Skeletal muscle tissue (tissue), 4 donors: ENCODE measurements around the gene LNX2. TPM values are rescaled to one million over a fixed set of nuclear protein-coding genes. Genes with fewer than 3 reads are reported as not detected.
A peak's percentile ranks its signal among the peaks of the same experiment; 100 is the strongest.
"Not testable (repeated sequence)": the region's sequence is repeated elsewhere in the genome, so short reads cannot be mapped to it uniquely, and the experiment has no call there.

Experiments
- H3K27ac ChIP-seq: one replicate; pipeline ENCODE4 v1.7.0; 2013; ENCODE audit warnings: mild to moderate bottlenecking, low read depth, low read length, inconsistent platforms
- H3K27me3 ChIP-seq, 3 donors: one replicate each; pipeline ENCODE4 v1.7.0; 2013; ENCODE audit warnings: low read length in 3 of 3; ENCODE audit not compliant: control insufficient read depth in 3 of 3, insufficient read depth in 3 of 3
- H3K36me3 ChIP-seq, 3 donors: one replicate each; pipeline ENCODE4 v1.7.0; 2013; ENCODE audit warnings: low read length in 3 of 3; ENCODE audit not compliant: control insufficient read depth in 3 of 3, insufficient read depth in 3 of 3
- H3K4me1 ChIP-seq, 3 donors: one replicate each; pipeline ENCODE4 v1.7.0; 2013; ENCODE audit warnings: low read length in 3 of 3, mild to moderate bottlenecking in 3 of 3; ENCODE audit not compliant: control insufficient read depth in 3 of 3, insufficient read depth in 3 of 3
- H3K4me3 ChIP-seq, 3 donors: one replicate each; pipeline ENCODE4 v1.7.0; 2013; ENCODE audit warnings: low read length in 3 of 3
- H3K9ac ChIP-seq, 3 donors: one replicate each; pipeline ENCODE4 v1.7.0; 2013; ENCODE audit warnings: low read length in 3 of 3, mild to moderate bottlenecking in 3 of 3, moderate library complexity in 2 of 3, low read depth in 1 of 3
- H3K9me3 ChIP-seq, 3 donors: one replicate each; pipeline ENCODE4 v1.7.0; 2013; ENCODE audit warnings: low read length in 3 of 3; ENCODE audit not compliant: control insufficient read depth in 3 of 3
- total RNA-seq: library from RNA; depleted of rRNA; stranded (reverse); fragments of >200 nt; gene quantifications from one replicate; pipeline ENCODE4 v1.2.3, GENCODE V29; 2014
- donor health status: Osteomylitis.

LNX2 gene
- total RNA-seq, 1 donor from 2014 or later = 4.2 TPM

DNA sequence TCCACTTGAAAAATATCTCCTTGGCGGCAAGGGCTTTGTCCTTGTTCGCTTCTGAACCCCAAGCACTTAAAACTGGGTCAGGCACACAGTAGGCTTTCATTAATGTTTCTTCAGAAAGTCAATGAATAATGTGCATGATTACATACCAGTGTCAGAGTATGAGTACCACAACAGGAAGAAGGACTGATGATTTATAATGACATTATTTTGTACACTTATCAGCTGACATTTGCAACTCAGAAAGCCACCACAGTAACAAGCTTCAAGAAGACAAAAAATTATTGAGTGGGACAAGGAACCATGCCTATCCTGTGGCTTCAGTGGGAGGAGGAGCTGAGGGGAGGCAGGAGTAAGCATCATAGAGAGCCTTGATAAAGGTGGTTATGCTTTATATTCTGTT, 11.3 kb upstream of the LNX2 start:
- Histone ChIP-seq H3K9me3 (no peaks in the 10 kb centered on the region), H3K36me3 (no peaks in the 10 kb centered on the region), H3K4me3 (no peak overlapping the region), H3K27ac (no peak overlapping the region), H3K27me3 (no peaks in the 10 kb centered on the region), H3K4me1 (peaks cover 0 to 2% (median 0%) of the 10 kb centered on the region in 3 donors), H3K9ac (no peak overlapping the region)

DNA sequence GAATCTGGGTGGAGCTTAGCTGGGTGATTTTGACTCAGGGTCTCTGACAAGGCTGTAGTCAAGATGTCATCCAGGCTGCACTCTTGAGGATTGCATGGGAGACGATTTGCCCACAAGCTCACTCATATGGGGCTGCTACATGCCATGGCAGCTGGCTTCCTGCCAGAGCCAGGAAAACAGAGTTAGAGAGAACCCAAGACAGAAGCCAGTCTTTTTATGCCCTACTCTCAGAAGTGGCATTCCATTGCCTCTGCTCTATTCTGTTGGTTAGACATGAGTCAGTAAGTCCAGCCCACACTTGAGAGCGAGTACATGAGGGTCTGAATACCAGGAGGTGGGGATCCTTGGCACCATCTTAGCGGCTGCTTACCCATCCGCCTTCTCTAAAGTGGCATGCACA, 10.8 kb upstream of the LNX2 start:
- no peak overlapping the region for H3K27ac ChIP-seq
- no peaks in the 10 kb centered on the region for H3K36me3 ChIP-seq
- no peaks in the 10 kb centered on the region for H3K27me3 ChIP-seq
- H3K9ac ChIP-seq = no peak overlapping the region
- peaks cover 0 to 2% (median 0%) of the 10 kb centered on the region in 3 donors for H3K4me1 ChIP-seq
- no peaks in the 10 kb centered on the region for H3K9me3 ChIP-seq
- H3K4me3 ChIP-seq = no peak overlapping the region

DNA sequence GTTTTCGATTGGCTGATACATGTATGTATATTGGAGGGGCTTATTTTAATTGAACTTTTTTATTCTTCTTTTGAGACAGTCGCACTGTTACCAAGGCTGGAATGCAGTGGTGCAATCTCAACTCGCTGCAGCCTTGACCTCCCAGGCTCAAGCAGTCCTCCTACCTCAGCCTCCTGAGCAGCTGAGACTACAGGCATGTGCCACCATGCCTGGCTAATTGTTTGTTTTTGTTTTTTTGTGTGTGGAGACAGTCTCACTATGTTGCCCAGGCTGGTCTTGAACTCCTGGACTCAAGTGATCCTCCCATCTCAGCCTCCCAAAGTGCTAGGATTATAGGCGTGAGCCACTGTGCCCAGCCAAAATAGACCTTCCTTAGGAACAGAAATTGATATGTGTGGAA, 8.4 kb upstream of the LNX2 start:
- not testable (repeated sequence) for H3K27me3 ChIP-seq, H3K27ac ChIP-seq, H3K9ac ChIP-seq, H3K4me3 ChIP-seq, H3K4me1 ChIP-seq, H3K9me3 ChIP-seq, H3K36me3 ChIP-seq

DNA sequence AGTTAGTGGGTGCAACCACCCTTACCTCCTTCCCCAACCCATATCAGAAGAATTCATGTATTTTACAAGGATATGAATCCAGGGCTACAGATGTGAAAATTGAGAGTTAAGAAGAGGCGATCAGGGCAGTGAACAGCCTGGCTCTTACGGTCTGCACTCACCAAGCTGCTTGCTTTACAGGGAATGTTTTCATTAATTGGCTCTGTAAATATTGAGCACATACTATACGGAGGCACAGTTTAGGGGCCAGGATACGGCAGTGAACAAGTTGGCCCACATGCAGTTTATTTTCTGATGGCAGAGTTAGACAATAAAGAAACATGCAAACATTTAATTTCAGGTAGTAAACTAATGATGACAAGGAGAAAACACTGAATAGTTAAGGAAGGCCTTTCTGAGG, 7.8 kb upstream of the LNX2 start:
- Histone ChIP-seq H3K36me3 (peaks cover 0 to 6% (median 0%) of the 10 kb centered on the region in 3 donors), H3K27ac (no peak overlapping the region), H3K9me3 (no peaks in the 10 kb centered on the region), H3K27me3 (no peaks in the 10 kb centered on the region), H3K4me1 (peaks cover 0 to 8% (median 5%) of the 10 kb centered on the region in 3 donors), H3K9ac (no peak overlapping the region), H3K4me3 (no peak overlapping the region)

DNA sequence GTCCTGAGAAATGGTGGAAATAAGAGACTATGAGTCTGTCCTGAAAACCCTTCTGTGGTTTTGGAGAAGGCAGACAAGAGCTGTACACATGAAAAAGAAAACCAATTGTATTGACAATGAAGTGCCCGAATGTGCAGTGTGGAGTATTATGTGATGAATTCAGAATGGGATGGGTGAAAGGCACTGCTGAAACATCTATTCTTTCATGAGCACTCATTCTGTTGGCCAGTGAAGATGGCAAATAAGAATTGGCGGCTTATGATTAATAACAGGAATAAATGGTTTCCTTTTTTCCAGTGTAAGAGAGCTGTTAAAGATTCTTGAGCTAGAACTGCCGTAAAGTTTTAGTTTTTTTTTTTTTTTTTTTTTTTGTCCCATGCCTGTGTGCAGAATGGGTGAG, 7.1 kb upstream of the LNX2 start:
- no peaks in the 10 kb centered on the region for H3K9me3 ChIP-seq
- no peak overlapping the region for H3K9ac ChIP-seq
- H3K4me1 ChIP-seq = peaks cover 0 to 10% (median 9%) of the 10 kb centered on the region in 3 donors
- no peak overlapping the region for H3K4me3 ChIP-seq
- H3K27me3 ChIP-seq = no peaks in the 10 kb centered on the region
- peaks cover 0 to 6% (median 0%) of the 10 kb centered on the region in 3 donors for H3K36me3 ChIP-seq
- no peak overlapping the region for H3K27ac ChIP-seq

DNA sequence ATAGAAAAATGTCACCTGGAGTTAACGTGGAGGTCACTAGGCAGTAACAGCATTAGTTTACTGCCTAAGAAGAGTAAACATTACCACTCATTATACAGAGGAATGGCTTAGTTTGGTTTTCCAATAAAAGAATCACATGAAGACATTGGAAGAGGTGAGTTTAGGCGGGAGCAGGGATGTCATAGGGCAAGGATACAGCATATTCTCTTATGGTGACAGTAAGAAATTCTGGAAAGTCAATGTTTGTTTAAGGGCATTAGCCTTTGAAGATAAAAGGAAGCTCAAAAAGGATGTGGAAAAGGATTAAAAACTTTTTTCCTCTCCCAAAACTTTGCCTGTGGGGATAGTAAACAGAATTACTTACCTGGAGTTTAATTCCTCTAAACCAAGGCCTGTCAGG, 5.5 kb upstream of the LNX2 start:
- Histone ChIP-seq H3K36me3 (peaks cover 0 to 6% (median 0%) of the 10 kb centered on the region in 3 donors), H3K9ac (no peak overlapping the region), H3K27me3 (no peaks in the 10 kb centered on the region)

DNA sequence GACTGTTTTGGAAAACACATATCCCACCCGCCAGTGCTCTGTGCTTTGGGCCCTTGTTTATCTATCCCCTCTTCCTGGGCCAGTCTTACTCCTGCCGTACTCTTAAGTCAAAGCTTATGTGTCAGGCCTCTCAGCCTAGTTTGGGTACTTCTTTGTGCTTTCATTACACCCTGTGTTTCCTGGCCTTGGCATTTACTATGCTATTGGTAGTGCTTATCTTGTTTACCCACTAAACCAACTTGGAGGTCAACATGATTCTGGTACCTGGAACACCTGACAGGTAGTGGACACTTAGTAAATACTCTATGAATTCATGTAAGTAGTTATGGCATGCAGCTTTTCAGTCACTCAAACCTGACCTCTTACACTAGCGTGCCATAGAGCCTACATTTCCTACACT, 3.7 kb upstream of the LNX2 start:
- H3K27ac ChIP-seq = no peak overlapping the region
- H3K4me1 ChIP-seq = peaks cover 6 to 23% (median 11%) of the 10 kb centered on the region in 3 donors
- no peak overlapping the region for H3K9ac ChIP-seq
- H3K9me3 ChIP-seq = no peaks in the 10 kb centered on the region
- H3K27me3 ChIP-seq = no peaks in the 10 kb centered on the region
- peaks cover 0 to 6% (median 0%) of the 10 kb centered on the region in 3 donors for H3K36me3 ChIP-seq
- H3K4me3 ChIP-seq = no peak overlapping the region

More for the DNA sequence above, 5.5 kb upstream of the LNX2 start:
- Histone ChIP-seq H3K4me1 (peaks cover 0 to 15% (median 9%) of the 10 kb centered on the region in 3 donors), H3K27ac (no peak overlapping the region), H3K4me3 (no peak overlapping the region), H3K9me3 (no peaks in the 10 kb centered on the region)

DNA sequence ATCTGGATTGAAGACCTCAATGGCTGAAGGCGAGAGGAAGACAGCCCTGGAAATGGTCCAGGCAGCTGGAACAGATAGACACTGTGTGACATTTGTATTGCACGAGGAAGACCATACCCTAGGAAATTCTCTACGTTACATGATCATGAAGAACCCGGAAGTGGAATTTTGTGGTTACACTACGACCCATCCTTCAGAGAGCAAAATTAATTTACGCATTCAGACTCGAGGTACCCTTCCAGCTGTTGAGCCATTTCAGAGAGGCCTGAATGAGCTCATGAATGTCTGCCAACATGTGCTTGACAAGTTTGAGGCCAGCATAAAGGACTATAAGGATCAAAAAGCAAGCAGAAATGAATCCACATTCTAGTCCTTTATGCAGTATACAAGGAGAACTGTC, 2.6 kb upstream of the LNX2 start:
- no peak overlapping the region for H3K27ac ChIP-seq
- peaks cover 16 to 34% (median 23%) of the 10 kb centered on the region in 3 donors for H3K4me1 ChIP-seq
- H3K36me3 ChIP-seq = peaks cover 0 to 6% (median 0%) of the 10 kb centered on the region in 3 donors
- H3K9me3 ChIP-seq = no peaks in the 10 kb centered on the region
- H3K4me3 ChIP-seq = no peak overlapping the region
- no peak overlapping the region for H3K9ac ChIP-seq
- H3K27me3 ChIP-seq = no peaks in the 10 kb centered on the region

DNA sequence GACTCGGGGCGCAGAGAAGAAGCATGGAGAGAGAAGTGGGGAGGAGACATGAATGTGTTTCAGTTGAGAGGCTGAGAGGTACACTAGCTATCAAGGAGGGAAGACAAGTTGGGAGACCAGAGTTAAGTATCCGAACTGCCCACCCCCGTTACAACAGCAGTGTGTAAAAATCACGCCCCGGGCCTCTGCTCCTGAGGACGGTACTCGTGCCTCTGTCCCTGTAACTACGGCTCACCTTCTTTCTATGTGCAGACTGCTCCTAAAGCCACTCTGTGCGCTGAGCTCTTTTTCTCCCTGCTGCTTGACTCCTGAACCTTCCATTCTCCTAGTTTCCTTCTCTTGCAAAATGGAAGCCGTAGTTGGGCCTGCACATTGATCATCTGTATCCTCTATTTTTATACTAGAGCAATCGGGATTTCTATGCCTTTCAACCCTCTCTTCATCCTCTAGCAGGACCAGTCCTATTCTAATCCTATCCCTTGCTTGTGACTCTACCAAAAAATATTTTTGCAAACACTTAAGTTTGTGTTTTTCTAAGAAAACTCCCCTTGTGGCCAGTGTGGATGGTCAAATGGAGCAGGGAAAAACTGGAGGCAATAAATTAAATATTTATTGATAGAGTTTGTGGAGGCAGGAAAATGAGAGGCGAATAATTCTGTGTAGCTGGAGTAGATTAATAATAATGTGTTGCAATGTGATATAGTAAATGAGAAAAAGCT, 1.9 kb upstream of the LNX2 start:
- peaks cover 18 to 40% (median 24%) of the 10 kb centered on the region in 3 donors for H3K4me1 ChIP-seq
- H3K36me3 ChIP-seq = peaks cover 0 to 6% (median 0%) of the 10 kb centered on the region in 3 donors
- H3K9ac ChIP-seq = peak overlapping the region; percentile 82 to 96 (median 93)
- peak overlapping the region; percentile 97 for H3K27ac ChIP-seq
- H3K4me3 ChIP-seq = peak overlapping the region; percentile 73 to 91 (median 87)
- H3K27me3 ChIP-seq = no peaks in the 10 kb centered on the region
- H3K9me3 ChIP-seq = no peaks in the 10 kb centered on the region

DNA sequence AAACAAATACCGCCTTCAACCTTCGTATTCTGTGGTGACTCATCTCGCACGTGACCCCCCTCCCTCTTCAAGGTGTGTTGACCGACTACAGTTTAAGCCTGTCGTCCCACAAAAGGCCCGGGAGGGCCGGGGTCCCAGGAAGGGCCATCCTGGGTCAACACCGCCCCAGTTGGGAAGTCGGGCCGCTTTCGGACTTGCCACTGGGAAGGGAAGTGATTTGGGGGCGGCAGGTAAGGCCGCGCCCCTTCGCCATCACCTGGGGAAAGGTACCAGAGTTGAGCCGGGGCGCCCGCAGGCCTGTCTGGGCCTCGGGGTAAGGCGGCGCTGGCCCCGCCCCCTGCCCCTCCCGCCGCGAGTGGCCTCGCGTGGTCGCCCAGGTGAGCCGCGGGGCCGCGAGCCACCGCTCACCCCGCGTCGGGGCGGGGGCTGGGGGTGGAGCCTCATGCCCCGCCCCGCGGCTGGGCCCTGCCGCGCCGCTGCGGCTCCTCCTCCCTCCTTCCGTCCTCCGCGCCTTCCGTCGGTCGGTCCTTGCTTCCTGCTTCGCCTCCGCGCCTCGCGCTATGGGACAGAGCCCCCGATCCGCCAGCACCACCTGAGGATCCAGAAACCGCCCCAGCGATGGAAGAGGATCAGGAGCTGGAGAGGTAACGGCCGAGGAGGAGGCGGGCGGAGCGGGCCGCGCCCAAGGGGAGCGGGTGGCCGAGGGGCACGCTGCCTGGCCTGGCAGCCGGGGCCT, 1.2 kb upstream of the LNX2 start, which contains the start of gene POLR1D:
Gene POLR1D (plus strand): TSS at position 527 of the 736 bp plus-strand sequence. CDS start 92 bp downstream, at position 619.
- Histone ChIP-seq H3K4me3 (peak within 1 kb of the TSS; percentile 87 to 91 (median 90)), H3K36me3 (peaks cover 0 to 6% (median 0%) of the 10 kb centered on the region in 3 donors)

More for the DNA sequence above, 1.2 kb upstream of the LNX2 start, which contains the start of gene POLR1D:
- no peaks in the 10 kb centered on the region for H3K9me3 ChIP-seq
- H3K27me3 ChIP-seq = no peaks in the 10 kb centered on the region
- peaks cover 18 to 44% (median 24%) of the 10 kb centered on the region in 3 donors for H3K4me1 ChIP-seq
- peak within 1 kb of the TSS; percentile 85 to 96 (median 93) for H3K9ac ChIP-seq
- peak within 1 kb of the TSS; percentile 97 for H3K27ac ChIP-seq
